Measurements from ENCODE around the gene PNPT1. TPM values are rescaled to one million over a fixed set of nuclear protein-coding genes. Genes with fewer than 3 reads are reported as not detected.

Gene PNPT1
- total and polyA plus RNA-seq, 2 of the 4 experiments (the other 2 are of a cell fraction) = 11.2 to 14.3 TPM

GRCh38 chr2:55607717-55608116 lies 85.9 kb downstream of the PNPT1 start:
- Histone ChIP-seq H2BK20ac (ENCODE audit: low read depth, low read length) (no peak overlapping the region), H3K9me1 (ENCODE audit: insufficient read depth, low read length) (peaks cover 9% of the 10 kb centered on the region), H3K56ac (ENCODE audit: extremely low read depth, insufficient read depth, low read length) (no peak overlapping the region), H3K14ac (replicated peaks; ENCODE audit: low read depth, low read length) (no peak overlapping the region), H2AK5ac (ENCODE audit: low read depth, low read length) (no peak overlapping the region), H2BK5ac (ENCODE audit: low read depth, low read length, poor library complexity, severe bottlenecking) (no peak overlapping the region), H4K91ac (ENCODE audit: insufficient read depth, low read depth, low read length) (no peak overlapping the region), H3K9ac (ENCODE audit: low read depth, low read length) (no peak overlapping the region), H3K4me1 (ENCODE audit: control insufficient read depth, insufficient read depth, low read length) (peaks cover 6% of the 10 kb centered on the region), H3K27me3 (ENCODE audit: control insufficient read depth, insufficient read depth, low read length) (no peaks in the 10 kb centered on the region), H2BK120ac (ENCODE audit: low read depth, low read length) (no peak overlapping the region), H3K9me3 (ENCODE audit: control insufficient read depth, insufficient read depth, low read length) (no peaks in the 10 kb centered on the region), H3K4ac (ENCODE audit: low read depth, low read length) (no peak overlapping the region), H2AK9ac (replicated peaks; ENCODE audit: low read depth, low read length, poor library complexity) (no peak overlapping the region), H3K79me1 (ENCODE audit: low read depth in 1 of 2, low read length in 2 of 2) (peaks cover 20 to 63% of the 10 kb centered on the region in 2 experiments), H3K23ac (ENCODE audit: low read depth, low read length) (no peak overlapping the region), H2AFZ (replicated peaks; ENCODE audit: low read length, poor library complexity) (no peak overlapping the region), H3K27ac (ENCODE audit: insufficient read depth, low read length) (no peak overlapping the region), H4K8ac (ENCODE audit: low read depth in 2 of 2, low read length in 2 of 2) (no peak overlapping the region), H4K20me1 (ENCODE audit: insufficient read depth, low read length) (peaks cover 8% of the 10 kb centered on the region), H4K5ac (ENCODE audit: low read depth, low read length) (no peak overlapping the region), H3K4me3 (ENCODE audit: insufficient read depth, low read depth, low read length) (no peak overlapping the region), H2BK15ac (ENCODE audit: low read depth, low read length) (no peak overlapping the region), H3K36me3 (ENCODE audit: control insufficient read depth, insufficient read depth, low read length) (peaks cover 17% of the 10 kb centered on the region), H3K4me2 (ENCODE audit: low read depth, low read length) (no peak overlapping the region), H3K18ac (ENCODE audit: low read depth, low read length) (no peak overlapping the region)
- no CpG with 5 or more reads among the region's 3 CpGs for WGBS, 2 experiments (ENCODE audit: extremely low coverage in 2 of 2, insufficient read length in 1 of 2)
- in situ Hi-C loops (cut with MboI; ENCODE audit: low sequenced_read_pairs) = no loop called here
- ATAC-seq (ENCODE audit: low read depth) (no peak), DNase-seq (no peak)
- dilution Hi-C loops (cut with HindIII; ENCODE audit: low sequenced_read_pairs, unreplicated experiment) = no loop called here
- TF ChIP-seq RCOR1 (IDR thresholded peaks at IDR 0.05; ENCODE audit: insufficient replicate concordance, low read length) (no peak), FOS (IDR thresholded peaks at IDR 0.05; ENCODE audit: low read depth, low read length) (no peak), BHLHE40 (IDR thresholded peaks at IDR 0.05; ENCODE audit: low read depth, low read length) (no peak), RFX5 (IDR thresholded peaks at IDR 0.05; ENCODE audit: low read depth, low read length) (no peak), SMC3 (IDR thresholded peaks at IDR 0.05; ENCODE audit: low read depth, low read length) (no peak), RAD21 (IDR thresholded peaks at IDR 0.05; ENCODE audit: low read length) (no peak), MAZ (IDR thresholded peaks at IDR 0.05; ENCODE audit: borderline replicate concordance, low read depth, low read length) (no peak), USF2 (IDR thresholded peaks at IDR 0.05; ENCODE audit: low read depth, low read length) (no peak), POLR2A (IDR thresholded peaks at IDR 0.05; ENCODE audit: low read depth, low read length) (no peak), NFE2L2 (IDR thresholded peaks at IDR 0.05; ENCODE audit: low read depth, low read length) (no peak), CEBPB (IDR thresholded peaks at IDR 0.05; ENCODE audit: low read depth, low read length) (no peak), CHD1 (IDR thresholded peaks at IDR 0.05; ENCODE audit: low read depth, low read length) (no peak), MXI1 (IDR thresholded peaks at IDR 0.05; ENCODE audit: borderline replicate concordance, low read depth, low read length) (no peak), MAFK (IDR thresholded peaks at IDR 0.05; ENCODE audit: low read depth, low read length) (no peak)
- TF ChIP-seq, protein P1, sequence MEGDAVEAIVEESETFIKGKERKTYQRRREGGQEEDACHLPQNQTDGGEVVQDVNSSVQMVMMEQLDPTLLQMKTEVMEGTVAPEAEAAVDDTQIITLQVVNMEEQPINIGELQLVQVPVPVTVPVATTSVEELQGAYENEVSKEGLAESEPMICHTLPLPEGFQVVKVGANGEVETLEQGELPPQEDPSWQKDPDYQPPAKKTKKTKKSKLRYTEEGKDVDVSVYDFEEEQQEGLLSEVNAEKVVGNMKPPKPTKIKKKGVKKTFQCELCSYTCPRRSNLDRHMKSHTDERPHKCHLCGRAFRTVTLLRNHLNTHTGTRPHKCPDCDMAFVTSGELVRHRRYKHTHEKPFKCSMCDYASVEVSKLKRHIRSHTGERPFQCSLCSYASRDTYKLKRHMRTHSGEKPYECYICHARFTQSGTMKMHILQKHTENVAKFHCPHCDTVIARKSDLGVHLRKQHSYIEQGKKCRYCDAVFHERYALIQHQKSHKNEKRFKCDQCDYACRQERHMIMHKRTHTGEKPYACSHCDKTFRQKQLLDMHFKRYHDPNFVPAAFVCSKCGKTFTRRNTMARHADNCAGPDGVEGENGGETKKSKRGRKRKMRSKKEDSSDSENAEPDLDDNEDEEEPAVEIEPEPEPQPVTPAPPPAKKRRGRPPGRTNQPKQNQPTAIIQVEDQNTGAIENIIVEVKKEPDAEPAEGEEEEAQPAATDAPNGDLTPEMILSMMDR (conservative IDR thresholded peaks at IDR 0.05; ENCODE audit: low read depth, low read length) = no peak
- TF ChIP-seq, protein P2, sequence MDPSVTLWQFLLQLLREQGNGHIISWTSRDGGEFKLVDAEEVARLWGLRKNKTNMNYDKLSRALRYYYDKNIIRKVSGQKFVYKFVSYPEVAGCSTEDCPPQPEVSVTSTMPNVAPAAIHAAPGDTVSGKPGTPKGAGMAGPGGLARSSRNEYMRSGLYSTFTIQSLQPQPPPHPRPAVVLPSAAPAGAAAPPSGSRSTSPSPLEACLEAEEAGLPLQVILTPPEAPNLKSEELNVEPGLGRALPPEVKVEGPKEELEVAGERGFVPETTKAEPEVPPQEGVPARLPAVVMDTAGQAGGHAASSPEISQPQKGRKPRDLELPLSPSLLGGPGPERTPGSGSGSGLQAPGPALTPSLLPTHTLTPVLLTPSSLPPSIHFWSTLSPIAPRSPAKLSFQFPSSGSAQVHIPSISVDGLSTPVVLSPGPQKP (IDR thresholded peaks at IDR 0.05; ENCODE audit: borderline replicate concordance, low read depth, low read length) = no peak
- no TSS peak for BruUV-seq (replicated peaks)
- intact Hi-C loops (cut with micrococcal nuclease) = no loop called here
- ChIA-PET CTCF (no interaction called here), POLR2A (ENCODE audit: unreplicated experiment) (no interaction called here)

Data from IMR-90 (cell line).